Measurements from ENCODE around the gene TMEM121. TPM values are rescaled to one million over a fixed set of nuclear protein-coding genes. Genes with fewer than 3 reads are reported as not detected.

TMEM121 gene
- total RNA-seq, 4 donors from 2014 or later = 0.48 to 0.96 TPM; not detected in 2

DNA sequence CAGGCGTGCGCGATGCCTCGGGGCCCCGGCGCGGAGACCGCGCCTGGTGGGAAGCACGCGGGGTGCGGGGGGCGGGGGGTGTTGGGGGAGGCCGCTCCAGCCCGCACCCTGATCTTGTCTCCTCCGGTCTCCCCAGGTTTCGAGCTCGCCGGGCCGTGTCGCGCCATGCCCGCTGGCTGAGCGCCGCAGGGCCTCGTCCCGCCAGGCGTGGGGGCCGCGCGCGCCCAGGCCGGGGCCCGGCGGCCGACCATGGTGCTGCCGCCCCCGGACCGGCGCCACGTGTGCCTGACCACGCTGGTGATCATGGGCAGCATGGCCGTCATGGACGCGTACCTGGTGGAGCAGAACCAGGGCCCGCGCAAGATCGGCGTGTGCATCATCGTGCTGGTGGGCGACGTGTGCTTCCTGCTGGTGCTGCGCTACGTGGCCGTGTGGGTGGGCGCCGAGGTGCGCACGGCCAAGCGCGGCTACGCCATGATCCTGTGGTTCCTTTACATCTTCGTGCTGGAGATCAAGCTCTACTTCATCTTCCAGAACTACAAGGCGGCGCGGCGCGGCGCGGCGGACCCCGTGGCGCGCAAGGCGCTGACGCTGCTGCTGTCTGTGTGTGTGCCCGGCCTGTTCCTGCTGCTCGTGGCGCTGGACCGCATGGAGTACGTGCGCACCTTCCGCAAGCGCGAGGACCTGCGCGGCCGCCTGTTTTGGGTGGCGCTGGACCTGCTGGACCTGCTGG, 2.4 kb downstream of the TMEM121 start:
- DNase-seq = no peak
- 59% methylated on average over 49 of the region's 89 CpGs; no CpG with 5 or more reads in 1 of the 2 donors for WGBS, 2 donors (ENCODE audit: low coverage in 1 of 2)
- TF ChIP-seq POLR2A (IDR thresholded peaks at IDR 0.05) = no peak
- TF ChIP-seq, protein P1, sequence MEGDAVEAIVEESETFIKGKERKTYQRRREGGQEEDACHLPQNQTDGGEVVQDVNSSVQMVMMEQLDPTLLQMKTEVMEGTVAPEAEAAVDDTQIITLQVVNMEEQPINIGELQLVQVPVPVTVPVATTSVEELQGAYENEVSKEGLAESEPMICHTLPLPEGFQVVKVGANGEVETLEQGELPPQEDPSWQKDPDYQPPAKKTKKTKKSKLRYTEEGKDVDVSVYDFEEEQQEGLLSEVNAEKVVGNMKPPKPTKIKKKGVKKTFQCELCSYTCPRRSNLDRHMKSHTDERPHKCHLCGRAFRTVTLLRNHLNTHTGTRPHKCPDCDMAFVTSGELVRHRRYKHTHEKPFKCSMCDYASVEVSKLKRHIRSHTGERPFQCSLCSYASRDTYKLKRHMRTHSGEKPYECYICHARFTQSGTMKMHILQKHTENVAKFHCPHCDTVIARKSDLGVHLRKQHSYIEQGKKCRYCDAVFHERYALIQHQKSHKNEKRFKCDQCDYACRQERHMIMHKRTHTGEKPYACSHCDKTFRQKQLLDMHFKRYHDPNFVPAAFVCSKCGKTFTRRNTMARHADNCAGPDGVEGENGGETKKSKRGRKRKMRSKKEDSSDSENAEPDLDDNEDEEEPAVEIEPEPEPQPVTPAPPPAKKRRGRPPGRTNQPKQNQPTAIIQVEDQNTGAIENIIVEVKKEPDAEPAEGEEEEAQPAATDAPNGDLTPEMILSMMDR (IDR thresholded peaks at IDR 0.05) = no peak
- no peak for TF ChIP-seq POLR2AphosphoS5 (IDR thresholded peaks at IDR 0.05)
- TF ChIP-seq EP300 (IDR thresholded peaks at IDR 0.05; ENCODE audit: low read depth) = no peak
- peaks cover 13 to 39% (median 34%) of the 10 kb centered on the region in 4 donors for H3K4me1 ChIP-seq
- H3K9me3 ChIP-seq = no peaks in the 10 kb centered on the region
- H3K4me3 ChIP-seq = peak overlapping the region in 3 of 4 donors; percentile 39 to 68 (median 61)
- no peaks in the 10 kb centered on the region for H3K36me3 ChIP-seq
- H3K27me3 ChIP-seq = peaks cover 55% of the 10 kb centered on the region
- in situ Hi-C loops (cut with MboI; ENCODE audit: low pct_ligation_motif_present in 1 of 4, low pct_unique_long_range_greater_than_20kb in 1 of 4, low sequenced_read_pairs in 3 of 4) (no loop called here), intact Hi-C loops (cut with DNase I; ENCODE audit: low total_unique reads) (loop anchor here (5.0 to 10.0 kb wide), 3 partner anchors 46 to 154 kb away; no protein-coding TSS in a partner anchor)
- H3K27ac ChIP-seq = peak overlapping the region in 1 of 4 donors; percentile 48

DNA sequence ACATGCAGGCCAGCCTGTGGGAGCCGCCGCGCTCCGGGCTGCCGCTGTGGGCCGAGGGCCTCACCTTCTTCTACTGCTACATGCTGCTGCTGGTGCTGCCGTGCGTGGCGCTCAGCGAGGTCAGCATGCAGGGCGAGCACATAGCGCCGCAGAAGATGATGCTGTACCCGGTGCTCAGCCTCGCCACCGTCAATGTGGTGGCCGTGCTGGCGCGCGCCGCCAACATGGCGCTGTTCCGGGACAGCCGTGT, 2.9 kb downstream of the TMEM121 start:
- TF ChIP-seq, protein P1 (IDR thresholded peaks at IDR 0.05) = no peak
- TF ChIP-seq POLR2A (IDR thresholded peaks at IDR 0.05) (no peak), POLR2AphosphoS5 (IDR thresholded peaks at IDR 0.05) (no peak), EP300 (IDR thresholded peaks at IDR 0.05; ENCODE audit: low read depth) (no peak)
- H3K9me3 ChIP-seq = no peaks in the 10 kb centered on the region
- in situ Hi-C loops (cut with MboI; ENCODE audit: low pct_ligation_motif_present in 1 of 4, low pct_unique_long_range_greater_than_20kb in 1 of 4, low sequenced_read_pairs in 3 of 4) (no loop called here), intact Hi-C loops (cut with DNase I; ENCODE audit: low total_unique reads) (loop anchor here (5.0 to 10.0 kb wide), 3 partner anchors 47 to 154 kb away; no protein-coding TSS in a partner anchor)
- no peak for DNase-seq
- peak overlapping the region in 2 of 4 donors; percentile 61 to 68 for H3K4me3 ChIP-seq
- peaks cover 13 to 39% (median 34%) of the 10 kb centered on the region in 4 donors for H3K4me1 ChIP-seq
- H3K27me3 ChIP-seq = peaks cover 52% of the 10 kb centered on the region
- H3K36me3 ChIP-seq = no peaks in the 10 kb centered on the region
- 40% methylated on average over 23 of the region's 24 CpGs; no CpG with 5 or more reads in 1 of the 2 donors for WGBS, 2 donors (ENCODE audit: low coverage in 1 of 2)
- no peak overlapping the region for H3K27ac ChIP-seq

DNA sequence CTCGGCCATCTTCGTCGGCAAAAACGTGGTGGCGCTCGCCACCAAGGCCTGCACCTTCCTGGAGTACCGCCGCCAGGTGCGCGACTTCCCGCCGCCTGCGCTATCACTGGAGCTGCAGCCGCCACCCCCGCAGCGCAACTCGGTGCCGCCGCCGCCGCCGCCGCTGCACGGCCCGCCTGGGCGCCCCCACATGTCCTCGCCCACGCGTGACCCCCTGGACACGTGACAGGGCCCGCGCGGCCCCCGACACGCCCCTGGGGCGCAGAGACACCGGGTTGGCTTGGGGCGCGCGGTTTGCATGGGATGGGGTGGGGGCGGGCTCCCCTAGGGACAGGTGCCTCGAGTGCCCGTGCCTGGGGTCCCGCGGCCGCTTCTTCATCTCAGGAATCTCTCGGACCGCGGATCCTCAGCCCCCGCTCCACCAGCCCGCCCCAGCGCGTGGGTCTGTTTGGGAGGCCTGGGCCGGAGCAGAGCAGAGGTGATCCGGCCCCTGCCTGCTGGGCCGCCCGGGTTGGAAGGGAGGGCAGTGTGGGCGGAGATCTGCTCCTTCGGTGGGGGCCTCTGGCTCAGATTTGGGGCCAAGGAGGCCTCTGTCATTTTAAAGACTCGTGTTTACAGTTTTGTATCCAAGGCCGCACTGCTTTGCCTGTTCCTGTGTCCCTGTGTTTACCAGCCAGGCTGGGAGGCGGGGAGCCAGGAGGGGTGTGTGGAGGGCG, 3.3 kb downstream of the TMEM121 start:
- no peaks in the 10 kb centered on the region for H3K9me3 ChIP-seq
- peak; percentile 20 for DNase-seq
- H3K36me3 ChIP-seq = no peaks in the 10 kb centered on the region
- WGBS, 2 donors (ENCODE audit: low coverage in 1 of 2) = 43% methylated on average over 54 of the region's 63 CpGs; no CpG with 5 or more reads in 1 of the 2 donors
- TF ChIP-seq, protein P1 (IDR thresholded peaks at IDR 0.05) = no peak
- TF ChIP-seq EP300 (IDR thresholded peaks at IDR 0.05; ENCODE audit: low read depth) (no peak), POLR2AphosphoS5 (IDR thresholded peaks at IDR 0.05) (no peak), POLR2A (IDR thresholded peaks at IDR 0.05) (no peak)
- in situ Hi-C loops (cut with MboI; ENCODE audit: low pct_ligation_motif_present in 1 of 4, low pct_unique_long_range_greater_than_20kb in 1 of 4, low sequenced_read_pairs in 3 of 4) = no loop called here
- intact Hi-C loops (cut with DNase I; ENCODE audit: low total_unique reads) = loop anchor here (5.0 to 10.0 kb wide), 3 partner anchors 47 to 155 kb away; no protein-coding TSS in a partner anchor
- peaks cover 54% of the 10 kb centered on the region for H3K27me3 ChIP-seq
- H3K4me3 ChIP-seq = peak overlapping the region in 2 of 4 donors; percentile 61 to 68
- H3K27ac ChIP-seq = no peak overlapping the region
- peaks cover 13 to 39% (median 34%) of the 10 kb centered on the region in 4 donors for H3K4me1 ChIP-seq
